WTC11 (cell line): ENCODE measurements around the gene ELFN2. TPM values are rescaled to one million over a fixed set of nuclear protein-coding genes. Genes with fewer than 3 reads are reported as not detected.
"Not testable (repeated sequence)": the region's sequence is repeated elsewhere in the genome, so short reads cannot be mapped to it uniquely, and the experiment has no call there.

Experiments used
- ATAC-seq: fragments of 200-7000 bp; cut with Tn5 transposase; 2 replicates; pipeline ENCODE4 v1.10.0; 2021; ENCODE audit warnings: mild to moderate bottlenecking, moderate library complexity
- CTCF ChIA-PET: fragments of 300-600 bp; sonication (Branson Sonifier 250); formaldehyde crosslinking; loops from one replicate; lab custom pipeline; 2021; ENCODE audit warnings: antibody characterized with exemption; lab: Charles Lee
- POLR2A ChIA-PET: fragments of 350-600 bp; sonication (Branson Sonifier 250); formaldehyde crosslinking; loops from one replicate; lab custom pipeline; 2021; ENCODE audit warnings: antibody characterized with exemption; lab: Charles Lee
- DNase-seq: peaks from one replicate; pipeline ENCODE4 v3.0.0; 2021; ENCODE audit warnings: low spot score
- H3K27ac Mint-ChIP-seq: 2 replicates; pipeline ENCODE4 v1.8.0; 2021; ENCODE audit warnings: mixed read lengths
- H3K27me3 Mint-ChIP-seq: 2 replicates; pipeline ENCODE4 v1.8.0; 2021; ENCODE audit warnings: low read depth, mild to moderate bottlenecking, moderate library complexity, mixed read lengths
- H3K36me3 Mint-ChIP-seq: 2 replicates; pipeline ENCODE4 v1.8.0; 2021; ENCODE audit warnings: mixed read lengths
- H3K4me1 Mint-ChIP-seq: 2 replicates; pipeline ENCODE4 v1.8.0; 2022; ENCODE audit warnings: mixed read lengths
- H3K4me3 Mint-ChIP-seq: 2 replicates; pipeline ENCODE4 v1.8.0; 2021; ENCODE audit warnings: mild to moderate bottlenecking, moderate library complexity, mixed read lengths
- H3K9me3 Mint-ChIP-seq: 2 replicates; pipeline ENCODE4 v1.8.0; 2021; ENCODE audit warnings: mixed read lengths
- GTF2I ChIP-seq: fragments of 250-450 bp; sonication (Bioruptor Pico); conservative IDR thresholded peaks from 2 replicates; pipeline ENCODE4 v1.4.0; 2021; ENCODE audit warnings: mild to moderate bottlenecking
- HMGA2 ChIP-seq: fragments of 250-450 bp; sonication (Bioruptor Pico); IDR thresholded peaks from 2 replicates; pipeline ENCODE4 v1.4.0; 2021; ENCODE audit warnings: mild to moderate bottlenecking, moderate library complexity
- MXD4 ChIP-seq: fragments of 250-450 bp; sonication (Bioruptor Pico); IDR thresholded peaks from 2 replicates; pipeline ENCODE4 v1.8.0; 2021; ENCODE audit warnings: mild to moderate bottlenecking, moderate library complexity, borderline replicate concordance
- NR1H2 ChIP-seq: sonication (generic); formaldehyde crosslinking; IDR thresholded peaks from 2 replicates; pipeline ENCODE4 v1.9.0; 2021; ENCODE audit warnings: mild to moderate bottlenecking, moderate library complexity, missing genetic modification reagents
- NR2C2 ChIP-seq: sonication (generic); formaldehyde crosslinking; IDR thresholded peaks from 2 replicates; pipeline ENCODE4 v1.8.0; 2022; ENCODE audit warnings: mild to moderate bottlenecking, missing genetic modification reagents
- OVOL2 ChIP-seq: fragments of 250-450 bp; sonication (Bioruptor Pico); IDR thresholded peaks from 2 replicates; pipeline ENCODE4 v1.9.0; 2021; ENCODE audit warnings: mild to moderate bottlenecking, borderline replicate concordance
- RORB ChIP-seq: fragments of 250-450 bp; sonication (Bioruptor Pico); IDR thresholded peaks from 2 replicates; pipeline ENCODE4 v1.9.0; 2021; ENCODE audit warnings: mild to moderate bottlenecking
- ZNF396 ChIP-seq: fragments of 250-450 bp; sonication (Bioruptor Pico); IDR thresholded peaks from 2 replicates; pipeline ENCODE4 v1.8.0; 2021; ENCODE audit warnings: mild to moderate bottlenecking, moderate library complexity, borderline replicate concordance
- ZNF416 ChIP-seq: fragments of 250-450 bp; sonication (Bioruptor Pico); IDR thresholded peaks from 2 replicates; pipeline ENCODE4 v1.9.0; 2021; ENCODE audit warnings: mild to moderate bottlenecking, inconsistent platforms
- total RNA-seq: library from RNA; stranded (reverse); gene quantifications from 3 replicates; pipeline ENCODE4 v1.2.3, GENCODE V29; 2021
- TF ChIP-seq, protein P1 (sequence below): sonication (generic); formaldehyde crosslinking; IDR thresholded peaks from 2 replicates; pipeline ENCODE4 v1.8.1; 2023; ENCODE audit warnings: mild to moderate bottlenecking, missing genetic modification reagents, moderate library complexity
- TF ChIP-seq, protein P2 (sequence below): sonication (generic); formaldehyde crosslinking; IDR thresholded peaks from 2 replicates; pipeline ENCODE4 v1.8.1; 2022; ENCODE audit warnings: low read depth, mild to moderate bottlenecking, moderate library complexity, missing genetic modification reagents, borderline replicate concordance
- TF ChIP-seq, protein P3 (sequence below): sonication (generic); formaldehyde crosslinking; conservative IDR thresholded peaks from 2 replicates; pipeline ENCODE4 v1.8.1; 2023; ENCODE audit warnings: mild to moderate bottlenecking, low read depth, missing genetic modification reagents, moderate library complexity
- TF ChIP-seq, protein P4 (sequence below): fragments of 250-450 bp; sonication (Bioruptor Pico); IDR thresholded peaks from 2 replicates; pipeline ENCODE4 v1.9.0; 2021; ENCODE audit warnings: mild to moderate bottlenecking, borderline replicate concordance
- TF ChIP-seq, protein P5 (sequence below): fragments of 250-450 bp; sonication (Bioruptor Pico); IDR thresholded peaks from 2 replicates; pipeline ENCODE4 v1.9.0; 2021; ENCODE audit warnings: moderate library complexity, mild to moderate bottlenecking, inconsistent platforms, borderline replicate concordance
- TF ChIP-seq, protein P6 (sequence below): sonication (generic); formaldehyde crosslinking; IDR thresholded peaks from 2 replicates; pipeline ENCODE4 v1.8.1; 2022; ENCODE audit warnings: missing genetic modification reagents, borderline replicate concordance
- TF ChIP-seq, protein P7 (sequence below): sonication (generic); formaldehyde crosslinking; IDR thresholded peaks from 2 replicates; pipeline ENCODE4 v1.8.1; 2023; ENCODE audit warnings: mild to moderate bottlenecking, moderate library complexity, missing genetic modification reagents

Gene ELFN2
- total RNA-seq, 1 experiment from 2014 or later: 0.87 TPM

DNA sequence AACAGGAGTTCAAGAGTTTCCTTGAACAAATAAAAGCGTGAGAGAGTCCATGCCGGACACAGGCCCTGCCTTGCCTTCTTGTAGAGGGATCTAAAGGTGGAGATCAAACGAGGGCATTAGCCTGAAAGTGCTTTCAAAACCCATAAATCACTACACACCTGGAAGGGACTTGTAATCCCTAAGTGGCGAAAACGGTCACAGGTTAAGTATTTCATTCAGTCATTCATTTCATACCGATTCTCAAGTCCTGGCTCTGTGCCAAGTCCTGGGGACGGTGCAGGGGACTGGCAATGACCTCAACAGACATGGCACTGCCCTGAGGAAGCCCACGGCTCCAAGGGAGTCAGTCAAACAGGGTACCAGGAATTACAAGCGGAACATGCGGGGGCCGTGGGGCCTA lies 26.6 kb downstream of the ELFN2 start:
- TF ChIP-seq RORB (CRISPR knock-in tag): no peak
- no peak for TF ChIP-seq ZNF396 (CRISPR knock-in tag)
- TF ChIP-seq, protein P1, sequence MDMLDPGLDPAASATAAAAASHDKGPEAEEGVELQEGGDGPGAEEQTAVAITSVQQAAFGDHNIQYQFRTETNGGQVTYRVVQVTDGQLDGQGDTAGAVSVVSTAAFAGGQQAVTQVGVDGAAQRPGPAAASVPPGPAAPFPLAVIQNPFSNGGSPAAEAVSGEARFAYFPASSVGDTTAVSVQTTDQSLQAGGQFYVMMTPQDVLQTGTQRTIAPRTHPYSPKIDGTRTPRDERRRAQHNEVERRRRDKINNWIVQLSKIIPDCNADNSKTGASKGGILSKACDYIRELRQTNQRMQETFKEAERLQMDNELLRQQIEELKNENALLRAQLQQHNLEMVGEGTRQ (CRISPR knock-in tag): no peak
- POLR2A ChIA-PET: no interaction called here
- Mint-ChIP-seq H3K27ac (no peak overlapping the region), H3K27me3 (no peaks in the 10 kb centered on the region), H3K9me3 (no peaks in the 10 kb centered on the region), H3K4me1 (peaks cover 22% of the 10 kb centered on the region), H3K4me3 (no peak overlapping the region), H3K36me3 (no peaks in the 10 kb centered on the region)
- ATAC-seq: no peak
- CTCF ChIA-PET: interaction anchor here (1.4 to 1.7 kb wide), 2 partner anchors 25 to 141 kb away, joined by 4 read pairs; no protein-coding TSS in a partner anchor
- no peak for DNase-seq

DNA sequence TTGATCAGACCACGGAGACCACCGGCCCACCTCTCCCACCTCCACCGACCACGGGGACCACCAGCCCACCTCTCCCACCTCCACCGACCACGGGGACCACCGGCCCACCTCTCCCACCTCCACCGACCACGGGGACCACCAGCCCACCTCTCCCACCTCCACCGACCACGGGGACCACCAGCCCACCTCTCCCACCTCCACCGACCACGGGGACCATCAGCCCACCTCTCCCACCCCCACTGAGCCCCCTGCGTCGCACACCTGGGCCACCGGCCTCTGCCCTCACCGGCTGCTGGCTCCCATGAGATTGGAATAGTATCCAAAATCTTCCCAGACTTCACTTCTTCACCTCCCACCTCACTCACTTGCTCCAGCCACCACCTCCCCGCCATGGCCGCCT lies 27.8 kb downstream of the ELFN2 start:
- ATAC-seq, DNase-seq, H3K27me3 Mint-ChIP-seq, H3K4me3 Mint-ChIP-seq, H3K36me3 Mint-ChIP-seq, H3K27ac Mint-ChIP-seq, POLR2A ChIA-PET, H3K9me3 Mint-ChIP-seq: not testable (repeated sequence)
- H3K4me1 Mint-ChIP-seq: peaks cover 22% of the 10 kb centered on the region
- CTCF ChIA-PET: interaction anchor here (1.1 to 2.7 kb wide), 4 partner anchors 18 to 73 kb away, joined by 3 to 10 read pairs (median 6); no protein-coding TSS in a partner anchor

DNA sequence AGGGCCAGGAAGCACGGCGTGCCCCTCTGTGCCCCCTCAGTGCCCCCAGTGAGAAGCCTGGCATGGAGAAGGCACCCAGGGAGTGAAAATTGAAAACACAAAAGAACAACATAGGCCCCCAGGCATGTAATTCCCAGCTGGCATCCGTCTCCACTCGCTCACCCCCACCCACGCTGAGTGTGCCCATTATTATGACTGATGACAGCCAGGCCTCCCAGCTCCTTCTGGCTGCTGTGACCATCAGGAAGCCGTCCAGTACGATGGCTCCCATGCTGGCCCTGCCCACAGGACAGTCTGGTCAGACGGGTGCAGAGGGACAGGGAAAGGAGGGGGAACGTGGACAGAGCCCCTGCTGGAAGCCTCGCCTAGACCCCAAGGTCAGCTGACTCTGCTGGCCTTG lies 30.1 kb downstream of the ELFN2 start:
- H3K4me1 Mint-ChIP-seq: peaks cover 9% of the 10 kb centered on the region
- H3K27ac Mint-ChIP-seq: no peak overlapping the region
- H3K36me3 Mint-ChIP-seq: no peaks in the 10 kb centered on the region
- CTCF ChIA-PET: interaction anchor here (1.3 to 2.7 kb wide), 3 partner anchors 32 to 75 kb away, joined by 4 to 10 read pairs (median 8); no protein-coding TSS in a partner anchor
- TF ChIP-seq ZNF416 (CRISPR knock-in tag) (no peak), MXD4 (CRISPR knock-in tag) (no peak), OVOL2 (CRISPR knock-in tag) (no peak), GTF2I (CRISPR knock-in tag) (no peak), NR2C2 (no peak), HMGA2 (CRISPR knock-in tag) (no peak), NR1H2 (CRISPR knock-in tag) (no peak)
- TF ChIP-seq, protein P2, sequence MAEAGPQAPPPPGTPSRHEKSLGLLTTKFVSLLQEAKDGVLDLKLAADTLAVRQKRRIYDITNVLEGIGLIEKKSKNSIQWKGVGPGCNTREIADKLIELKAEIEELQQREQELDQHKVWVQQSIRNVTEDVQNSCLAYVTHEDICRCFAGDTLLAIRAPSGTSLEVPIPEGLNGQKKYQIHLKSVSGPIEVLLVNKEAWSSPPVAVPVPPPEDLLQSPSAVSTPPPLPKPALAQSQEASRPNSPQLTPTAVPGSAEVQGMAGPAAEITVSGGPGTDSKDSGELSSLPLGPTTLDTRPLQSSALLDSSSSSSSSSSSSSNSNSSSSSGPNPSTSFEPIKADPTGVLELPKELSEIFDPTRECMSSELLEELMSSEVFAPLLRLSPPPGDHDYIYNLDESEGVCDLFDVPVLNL (CRISPR knock-in tag): no peak
- TF ChIP-seq, protein P3, sequence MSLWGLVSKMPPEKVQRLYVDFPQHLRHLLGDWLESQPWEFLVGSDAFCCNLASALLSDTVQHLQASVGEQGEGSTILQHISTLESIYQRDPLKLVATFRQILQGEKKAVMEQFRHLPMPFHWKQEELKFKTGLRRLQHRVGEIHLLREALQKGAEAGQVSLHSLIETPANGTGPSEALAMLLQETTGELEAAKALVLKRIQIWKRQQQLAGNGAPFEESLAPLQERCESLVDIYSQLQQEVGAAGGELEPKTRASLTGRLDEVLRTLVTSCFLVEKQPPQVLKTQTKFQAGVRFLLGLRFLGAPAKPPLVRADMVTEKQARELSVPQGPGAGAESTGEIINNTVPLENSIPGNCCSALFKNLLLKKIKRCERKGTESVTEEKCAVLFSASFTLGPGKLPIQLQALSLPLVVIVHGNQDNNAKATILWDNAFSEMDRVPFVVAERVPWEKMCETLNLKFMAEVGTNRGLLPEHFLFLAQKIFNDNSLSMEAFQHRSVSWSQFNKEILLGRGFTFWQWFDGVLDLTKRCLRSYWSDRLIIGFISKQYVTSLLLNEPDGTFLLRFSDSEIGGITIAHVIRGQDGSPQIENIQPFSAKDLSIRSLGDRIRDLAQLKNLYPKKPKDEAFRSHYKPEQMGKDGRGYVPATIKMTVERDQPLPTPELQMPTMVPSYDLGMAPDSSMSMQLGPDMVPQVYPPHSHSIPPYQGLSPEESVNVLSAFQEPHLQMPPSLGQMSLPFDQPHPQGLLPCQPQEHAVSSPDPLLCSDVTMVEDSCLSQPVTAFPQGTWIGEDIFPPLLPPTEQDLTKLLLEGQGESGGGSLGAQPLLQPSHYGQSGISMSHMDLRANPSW: no peak
- TF ChIP-seq, protein P4, sequence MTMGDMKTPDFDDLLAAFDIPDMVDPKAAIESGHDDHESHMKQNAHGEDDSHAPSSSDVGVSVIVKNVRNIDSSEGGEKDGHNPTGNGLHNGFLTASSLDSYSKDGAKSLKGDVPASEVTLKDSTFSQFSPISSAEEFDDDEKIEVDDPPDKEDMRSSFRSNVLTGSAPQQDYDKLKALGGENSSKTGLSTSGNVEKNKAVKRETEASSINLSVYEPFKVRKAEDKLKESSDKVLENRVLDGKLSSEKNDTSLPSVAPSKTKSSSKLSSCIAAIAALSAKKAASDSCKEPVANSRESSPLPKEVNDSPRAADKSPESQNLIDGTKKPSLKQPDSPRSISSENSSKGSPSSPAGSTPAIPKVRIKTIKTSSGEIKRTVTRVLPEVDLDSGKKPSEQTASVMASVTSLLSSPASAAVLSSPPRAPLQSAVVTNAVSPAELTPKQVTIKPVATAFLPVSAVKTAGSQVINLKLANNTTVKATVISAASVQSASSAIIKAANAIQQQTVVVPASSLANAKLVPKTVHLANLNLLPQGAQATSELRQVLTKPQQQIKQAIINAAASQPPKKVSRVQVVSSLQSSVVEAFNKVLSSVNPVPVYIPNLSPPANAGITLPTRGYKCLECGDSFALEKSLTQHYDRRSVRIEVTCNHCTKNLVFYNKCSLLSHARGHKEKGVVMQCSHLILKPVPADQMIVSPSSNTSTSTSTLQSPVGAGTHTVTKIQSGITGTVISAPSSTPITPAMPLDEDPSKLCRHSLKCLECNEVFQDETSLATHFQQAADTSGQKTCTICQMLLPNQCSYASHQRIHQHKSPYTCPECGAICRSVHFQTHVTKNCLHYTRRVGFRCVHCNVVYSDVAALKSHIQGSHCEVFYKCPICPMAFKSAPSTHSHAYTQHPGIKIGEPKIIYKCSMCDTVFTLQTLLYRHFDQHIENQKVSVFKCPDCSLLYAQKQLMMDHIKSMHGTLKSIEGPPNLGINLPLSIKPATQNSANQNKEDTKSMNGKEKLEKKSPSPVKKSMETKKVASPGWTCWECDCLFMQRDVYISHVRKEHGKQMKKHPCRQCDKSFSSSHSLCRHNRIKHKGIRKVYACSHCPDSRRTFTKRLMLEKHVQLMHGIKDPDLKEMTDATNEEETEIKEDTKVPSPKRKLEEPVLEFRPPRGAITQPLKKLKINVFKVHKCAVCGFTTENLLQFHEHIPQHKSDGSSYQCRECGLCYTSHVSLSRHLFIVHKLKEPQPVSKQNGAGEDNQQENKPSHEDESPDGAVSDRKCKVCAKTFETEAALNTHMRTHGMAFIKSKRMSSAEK (CRISPR knock-in tag): no peak
- TF ChIP-seq, protein P1 (CRISPR knock-in tag): no peak
- TF ChIP-seq, protein P5, sequence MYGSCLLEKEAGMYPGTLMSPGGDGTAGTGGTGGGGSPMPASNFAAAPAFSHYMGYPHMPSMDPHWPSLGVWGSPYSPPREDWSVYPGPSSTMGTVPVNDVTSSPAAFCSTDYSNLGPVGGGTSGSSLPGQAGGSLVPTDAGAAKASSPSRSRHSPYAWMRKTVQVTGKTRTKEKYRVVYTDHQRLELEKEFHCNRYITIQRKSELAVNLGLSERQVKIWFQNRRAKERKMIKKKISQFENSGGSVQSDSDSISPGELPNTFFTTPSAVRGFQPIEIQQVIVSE: no peak
- TF ChIP-seq, protein P6, sequence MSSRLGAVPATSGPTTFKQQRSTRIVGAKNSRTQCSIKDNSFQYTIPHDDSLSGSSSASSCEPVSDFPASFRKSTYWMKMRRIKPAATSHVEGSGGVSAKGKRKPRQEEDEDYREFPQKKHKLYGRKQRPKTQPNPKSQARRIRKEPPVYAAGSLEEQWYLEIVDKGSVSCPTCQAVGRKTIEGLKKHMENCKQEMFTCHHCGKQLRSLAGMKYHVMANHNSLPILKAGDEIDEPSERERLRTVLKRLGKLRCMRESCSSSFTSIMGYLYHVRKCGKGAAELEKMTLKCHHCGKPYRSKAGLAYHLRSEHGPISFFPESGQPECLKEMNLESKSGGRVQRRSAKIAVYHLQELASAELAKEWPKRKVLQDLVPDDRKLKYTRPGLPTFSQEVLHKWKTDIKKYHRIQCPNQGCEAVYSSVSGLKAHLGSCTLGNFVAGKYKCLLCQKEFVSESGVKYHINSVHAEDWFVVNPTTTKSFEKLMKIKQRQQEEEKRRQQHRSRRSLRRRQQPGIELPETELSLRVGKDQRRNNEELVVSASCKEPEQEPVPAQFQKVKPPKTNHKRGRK (CRISPR knock-in tag): no peak
- TF ChIP-seq, protein P7, sequence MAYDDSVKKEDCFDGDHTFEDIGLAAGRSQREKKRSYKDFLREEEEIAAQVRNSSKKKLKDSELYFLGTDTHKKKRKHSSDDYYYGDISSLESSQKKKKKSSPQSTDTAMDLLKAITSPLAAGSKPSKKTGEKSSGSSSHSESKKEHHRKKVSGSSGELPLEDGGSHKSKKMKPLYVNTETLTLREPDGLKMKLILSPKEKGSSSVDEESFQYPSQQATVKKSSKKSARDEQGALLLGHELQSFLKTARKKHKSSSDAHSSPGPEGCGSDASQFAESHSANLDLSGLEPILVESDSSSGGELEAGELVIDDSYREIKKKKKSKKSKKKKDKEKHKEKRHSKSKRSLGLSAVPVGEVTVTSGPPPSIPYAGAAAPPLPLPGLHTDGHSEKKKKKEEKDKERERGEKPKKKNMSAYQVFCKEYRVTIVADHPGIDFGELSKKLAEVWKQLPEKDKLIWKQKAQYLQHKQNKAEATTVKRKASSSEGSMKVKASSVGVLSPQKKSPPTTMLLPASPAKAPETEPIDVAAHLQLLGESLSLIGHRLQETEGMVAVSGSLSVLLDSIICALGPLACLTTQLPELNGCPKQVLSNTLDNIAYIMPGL: no peak
- H3K9me3 Mint-ChIP-seq: no peaks in the 10 kb centered on the region
- H3K27me3 Mint-ChIP-seq: no peaks in the 10 kb centered on the region
- POLR2A ChIA-PET: no interaction called here
- ATAC-seq (no peak), DNase-seq (no peak)
- H3K4me3 Mint-ChIP-seq: no peak overlapping the region
